ENCODE data around the gene TMPRSS2. TPM values are rescaled to one million over a fixed set of nuclear protein-coding genes. Genes with fewer than 3 reads are reported as not detected.

The TMPRSS2 gene
- total RNA-seq = 1 to 10 TPM in 1 of 4 donors, under 1 TPM in 1, not detected in 2; 0.26 to 1.5 TPM

DNA sequence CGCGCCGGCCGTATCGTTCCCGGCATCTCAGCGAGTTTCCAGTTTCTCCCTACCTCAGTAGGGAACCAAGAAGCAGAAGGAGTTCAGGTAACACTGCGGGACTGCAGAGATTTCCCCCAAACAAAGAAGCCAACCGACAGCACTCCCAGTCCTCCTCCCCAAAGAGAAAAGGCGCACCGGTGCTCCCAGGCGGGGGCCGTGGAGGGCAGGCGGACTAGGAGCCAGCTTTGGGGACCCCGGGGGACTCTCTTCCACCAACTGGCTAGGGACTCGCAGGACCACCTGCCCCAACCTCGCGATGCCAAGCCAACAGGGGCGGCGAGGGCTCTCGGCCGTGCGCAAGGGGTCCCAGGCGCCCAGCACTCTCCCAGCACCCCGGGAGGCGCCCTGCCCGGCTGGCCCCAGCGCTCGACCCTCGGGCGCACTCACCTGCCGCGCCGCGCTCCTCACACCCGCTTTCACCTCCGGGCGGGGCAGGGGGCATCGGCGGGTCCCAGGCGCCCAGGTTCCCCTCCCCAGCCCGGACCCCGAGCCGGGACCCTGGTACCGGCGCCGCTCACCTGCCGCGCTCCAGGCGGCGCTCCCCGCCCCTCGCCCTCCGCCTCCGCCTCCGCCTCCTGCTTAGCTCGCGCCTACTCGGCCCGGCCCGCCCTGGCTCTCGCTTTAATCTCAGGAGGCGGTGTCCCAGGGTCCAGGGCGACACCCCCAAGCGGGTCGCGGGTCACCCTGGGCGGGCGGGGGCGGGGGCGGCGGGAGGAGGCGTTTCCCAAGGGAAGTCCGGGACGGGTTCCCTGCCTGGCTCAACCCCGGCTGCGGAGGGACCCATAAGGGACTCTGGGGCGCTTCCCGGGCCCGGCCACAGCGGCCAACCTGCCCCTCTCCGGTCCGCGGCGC lies at the start of gene TMPRSS2:
Gene TMPRSS2 (minus strand): TSS at position 638 of the 894 bp plus-strand sequence. CDS start 10,025 bp downstream, outside the sequence.
- peak in 1 of 2 donors; percentile 11 for TF ChIP-seq POLR2A (IDR thresholded peaks at IDR 0.05)
- TF ChIP-seq, protein P1, sequence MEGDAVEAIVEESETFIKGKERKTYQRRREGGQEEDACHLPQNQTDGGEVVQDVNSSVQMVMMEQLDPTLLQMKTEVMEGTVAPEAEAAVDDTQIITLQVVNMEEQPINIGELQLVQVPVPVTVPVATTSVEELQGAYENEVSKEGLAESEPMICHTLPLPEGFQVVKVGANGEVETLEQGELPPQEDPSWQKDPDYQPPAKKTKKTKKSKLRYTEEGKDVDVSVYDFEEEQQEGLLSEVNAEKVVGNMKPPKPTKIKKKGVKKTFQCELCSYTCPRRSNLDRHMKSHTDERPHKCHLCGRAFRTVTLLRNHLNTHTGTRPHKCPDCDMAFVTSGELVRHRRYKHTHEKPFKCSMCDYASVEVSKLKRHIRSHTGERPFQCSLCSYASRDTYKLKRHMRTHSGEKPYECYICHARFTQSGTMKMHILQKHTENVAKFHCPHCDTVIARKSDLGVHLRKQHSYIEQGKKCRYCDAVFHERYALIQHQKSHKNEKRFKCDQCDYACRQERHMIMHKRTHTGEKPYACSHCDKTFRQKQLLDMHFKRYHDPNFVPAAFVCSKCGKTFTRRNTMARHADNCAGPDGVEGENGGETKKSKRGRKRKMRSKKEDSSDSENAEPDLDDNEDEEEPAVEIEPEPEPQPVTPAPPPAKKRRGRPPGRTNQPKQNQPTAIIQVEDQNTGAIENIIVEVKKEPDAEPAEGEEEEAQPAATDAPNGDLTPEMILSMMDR (IDR thresholded peaks at IDR 0.05) = no peak
- H3K9me3 ChIP-seq = no peaks in the 10 kb centered on the region
- no peak within 1 kb of the TSS for H3K27ac ChIP-seq
- no peak for DNase-seq
- peaks cover 0 to 3% of the 10 kb centered on the region in 2 donors for H3K27me3 ChIP-seq
- no peaks in the 10 kb centered on the region for H3K4me1 ChIP-seq
- intact Hi-C loops (cut with DNase I; ENCODE audit: low total_unique reads) = no loop called here
- peak within 1 kb of the TSS in 1 of 2 donors; percentile 9 for H3K4me3 ChIP-seq
- H3K36me3 ChIP-seq = no peaks in the 10 kb centered on the region

DNA sequence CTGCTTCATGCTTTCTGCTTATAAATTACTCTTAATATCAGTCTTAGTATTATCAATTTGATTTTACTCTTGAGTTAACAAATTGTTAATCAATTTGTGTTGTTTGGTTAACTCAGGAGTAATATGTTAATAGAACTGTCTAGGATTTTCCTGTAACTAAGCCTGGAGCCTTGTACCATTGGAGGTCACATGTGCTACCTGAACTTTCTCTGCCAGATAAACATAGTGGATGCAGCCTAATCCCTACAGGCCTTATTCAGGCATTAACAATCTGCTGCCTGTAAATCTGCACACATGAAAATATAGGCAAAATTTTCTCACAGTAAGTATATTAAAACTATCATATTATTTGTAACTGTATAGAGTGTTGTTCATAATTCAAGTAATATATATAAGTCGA lies 47.1 kb upstream of the TMPRSS2 start:
- no peaks in the 10 kb centered on the region for H3K9me3 ChIP-seq
- no peak for TF ChIP-seq POLR2A (IDR thresholded peaks at IDR 0.05)
- TF ChIP-seq, protein P1 (IDR thresholded peaks at IDR 0.05) = no peak
- H3K27ac ChIP-seq = no peak overlapping the region
- no peak overlapping the region for H3K4me3 ChIP-seq
- no peaks in the 10 kb centered on the region for H3K36me3 ChIP-seq
- no peak for DNase-seq
- intact Hi-C loops (cut with DNase I; ENCODE audit: low total_unique reads) = no loop called here
- H3K4me1 ChIP-seq = no peaks in the 10 kb centered on the region
- no peaks in the 10 kb centered on the region for H3K27me3 ChIP-seq

DNA sequence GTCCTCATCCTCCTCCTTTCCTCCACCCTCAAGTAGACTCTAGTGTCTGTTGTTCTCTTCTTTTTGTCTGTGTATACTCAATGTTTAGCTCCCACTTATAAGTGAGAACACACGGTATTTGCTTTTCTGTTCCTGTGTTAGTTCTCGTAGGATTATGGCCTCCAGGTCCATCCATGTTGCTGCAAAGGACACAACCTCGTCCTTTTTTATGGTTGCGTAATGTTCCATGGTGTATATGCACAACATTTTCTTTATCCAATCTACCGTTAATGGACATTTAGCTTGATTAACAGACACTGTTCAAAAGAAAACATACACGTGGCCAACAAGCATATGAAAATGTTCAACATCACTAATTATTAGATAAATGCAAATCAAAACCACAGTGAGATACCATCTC lies 44.3 kb upstream of the TMPRSS2 start:
- no peaks in the 10 kb centered on the region for H3K9me3 ChIP-seq
- intact Hi-C loops (cut with DNase I; ENCODE audit: low total_unique reads) = no loop called here
- H3K27me3 ChIP-seq = no peaks in the 10 kb centered on the region
- no peak overlapping the region for H3K4me3 ChIP-seq
- no peaks in the 10 kb centered on the region for H3K36me3 ChIP-seq
- no peak overlapping the region for H3K27ac ChIP-seq
- no peaks in the 10 kb centered on the region for H3K4me1 ChIP-seq
- TF ChIP-seq, protein P1 (IDR thresholded peaks at IDR 0.05) = no peak
- TF ChIP-seq POLR2A (IDR thresholded peaks at IDR 0.05) = no peak
- DNase-seq = no peak

DNA sequence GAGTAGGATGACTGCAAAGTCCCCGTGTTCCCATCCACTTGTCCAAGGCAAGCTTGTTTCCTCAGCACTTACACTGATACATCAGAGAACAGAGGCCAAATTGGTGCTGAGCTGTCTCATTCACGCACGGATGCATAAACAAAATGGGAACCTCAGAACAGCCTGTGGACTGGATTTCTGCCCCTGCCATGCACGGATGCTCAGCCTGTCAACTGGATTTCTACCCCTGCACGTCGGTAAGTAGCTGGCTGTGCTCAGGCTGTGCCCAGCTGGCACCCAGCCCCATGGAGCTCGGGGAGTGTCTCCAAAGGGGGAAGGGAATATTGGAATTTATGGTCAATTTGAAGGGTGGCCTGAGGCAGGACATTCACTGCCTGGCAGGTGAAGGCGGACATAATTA lies 40.8 kb upstream of the TMPRSS2 start:
- Histone ChIP-seq H3K27ac (no peak overlapping the region), H3K4me3 (no peak overlapping the region), H3K4me1 (no peaks in the 10 kb centered on the region), H3K9me3 (no peaks in the 10 kb centered on the region), H3K27me3 (peaks cover 0 to 7% of the 10 kb centered on the region in 2 donors), H3K36me3 (no peaks in the 10 kb centered on the region)
- intact Hi-C loops (cut with DNase I; ENCODE audit: low total_unique reads) = no loop called here
- no peak for DNase-seq
- TF ChIP-seq, protein P1 (IDR thresholded peaks at IDR 0.05) = no peak
- no peak for TF ChIP-seq POLR2A (IDR thresholded peaks at IDR 0.05)

DNA sequence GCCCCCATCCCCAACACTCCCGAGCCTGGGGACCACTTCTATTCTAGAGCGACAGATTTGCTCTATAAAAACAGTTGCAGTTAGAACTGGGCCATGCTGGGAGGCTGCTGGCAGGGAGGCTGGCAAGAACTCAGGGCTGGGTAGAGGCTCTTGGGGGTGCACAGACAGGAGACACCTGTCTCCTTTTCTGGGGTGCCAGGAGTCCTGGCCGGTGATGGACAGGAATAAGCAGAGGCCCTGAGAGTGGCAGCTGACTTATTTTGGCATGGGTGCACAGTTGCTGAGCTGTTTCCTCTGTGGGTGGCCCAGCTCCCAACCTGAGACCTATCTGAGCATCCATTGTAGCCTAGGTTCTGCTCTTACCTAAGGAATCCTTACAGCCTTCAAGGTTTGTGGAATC lies 39.2 kb upstream of the TMPRSS2 start:
- no peaks in the 10 kb centered on the region for H3K36me3 ChIP-seq

More for the DNA sequence above, 39.2 kb upstream of the TMPRSS2 start:
- TF ChIP-seq, protein P1 (IDR thresholded peaks at IDR 0.05) = no peak
- no peak for TF ChIP-seq POLR2A (IDR thresholded peaks at IDR 0.05)
- Histone ChIP-seq H3K27ac (no peak overlapping the region), H3K4me3 (no peak overlapping the region), H3K4me1 (no peaks in the 10 kb centered on the region), H3K27me3 (peaks cover 0 to 7% of the 10 kb centered on the region in 2 donors), H3K9me3 (no peaks in the 10 kb centered on the region)
- no peak for DNase-seq
- intact Hi-C loops (cut with DNase I; ENCODE audit: low total_unique reads) = no loop called here
